Left forelimb (tissue), 1 donor: ENCODE measurements around the gene PTDSS2.

Experiments
- DNase-seq: peaks from one replicate; pipeline ENCODE4 v3.0.0-alpha.2; 2018; ENCODE audit warnings: low spot score

PTDSS2 gene

GRCh38 chr11:530960-531831 lies 81.1 kb downstream of the PTDSS2 start:
- peak; percentile 60 for DNase-seq

- DNase-seq = peak; percentile 57
Observed at GRCh38 chr11:531919-532526, 81.9 kb downstream of the PTDSS2 start.

- DNase-seq = peak; percentile 55
Observed at GRCh38 chr11:532527-532985, 82.5 kb downstream of the PTDSS2 start.

- peak; percentile 62 for DNase-seq
Observed at GRCh38 chr11:532986-533585, 83.0 kb downstream of the PTDSS2 start.

GRCh38 chr11:533586-534395 lies 83.7 kb downstream of the PTDSS2 start:
- DNase-seq = peak; percentile 69

- peak; percentile 61 for DNase-seq
Observed at GRCh38 chr11:534396-535209, 84.5 kb downstream of the PTDSS2 start.

- DNase-seq = no peak
Observed at GRCh38 chr11:535210-535518, 85.1 kb downstream of the PTDSS2 start.

GRCh38 chr11:535519-536454 lies 85.7 kb downstream of the PTDSS2 start, which contains the start of gene HRAS:
Gene HRAS, minus strand, starts transcription at chr11:535576.
- DNase-seq = peak; percentile 96

- no peak for DNase-seq
Observed at GRCh38 chr11:536841-537621, 87.0 kb downstream of the PTDSS2 start, which contains the start of gene LRRC56. Gene LRRC56, plus strand, starts transcription at chr11:537527. Its CDS starts 3,158 bp downstream, at chr11:540685.

- DNase-seq = no peak
Observed at GRCh38 chr11:537622-538430, 87.7 kb downstream of the PTDSS2 start.

GRCh38 chr11:538431-539051 lies 88.5 kb downstream of the PTDSS2 start:
- no peak for DNase-seq

- no peak for DNase-seq
Observed at GRCh38 chr11:539971-540481, 89.9 kb downstream of the PTDSS2 start.
